Measurements from ENCODE around the gene FN1. TPM values are rescaled to one million over a fixed set of nuclear protein-coding genes. Genes with fewer than 3 reads are reported as not detected.

The FN1 gene
- polyA plus RNA-seq, 1 of the 3 experiments (the other 2 are of a cell fraction): 1,671 TPM

DNA sequence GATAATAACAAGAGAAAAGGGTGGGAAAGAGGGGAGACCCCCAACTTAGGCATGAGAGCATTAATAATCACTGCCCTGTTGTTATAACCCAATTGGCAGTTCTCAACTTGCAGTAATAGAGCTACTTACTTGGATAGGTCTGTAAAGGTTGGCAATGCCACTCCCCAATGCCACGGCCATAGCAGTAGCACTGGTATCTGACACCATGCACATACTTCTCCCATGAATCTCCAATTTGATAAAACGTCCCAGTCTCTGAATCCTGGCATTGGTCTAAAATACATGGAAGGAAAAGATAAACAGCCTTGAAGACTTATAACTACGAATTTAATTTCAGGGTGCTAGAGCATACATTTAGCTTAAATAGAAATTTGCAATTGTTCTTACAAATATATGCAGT is 16.8 kb downstream of the FN1 start:
- Histone ChIP-seq H3K79me2 (ENCODE audit: insufficient read depth) (peaks cover 94% of the 10 kb centered on the region), H2AFZ (ENCODE audit: low read depth) (no peak overlapping the region), H3K27ac (ENCODE audit: low read depth in 2 of 2, low read length in 1 of 2) (peak overlapping the region in 1 of 2 experiments; percentile 63; a peak in 2 of 4 replicates), H3K27me3 (ENCODE audit: insufficient read depth) (no peaks in the 10 kb centered on the region), H3K4me1 (ENCODE audit: control insufficient read depth in 1 of 2, insufficient read depth in 2 of 2, low read depth in 1 of 2, low read length in 1 of 2) (peaks cover 0 to 34% of the 10 kb centered on the region in 2 experiments; a peak in 2 of 4 replicates), H3K4me3 (ENCODE audit: low read depth in 2 of 2, low read length in 1 of 2) (no peak overlapping the region), H3K4me2 (peak overlapping the region; percentile 29; the same call in 1 of the 2 replicates), H3K9me2 (no peaks in the 10 kb centered on the region), H3K36me3 (replicated peaks in 1 of 2; ENCODE audit: control insufficient read depth in 1 of 2, insufficient read depth in 2 of 2, low read length in 1 of 2) (peaks cover 71 to 98% of the 10 kb centered on the region in 2 experiments), H3F3A (replicated peaks; ENCODE audit: insufficient read depth) (peaks cover 100% of the 10 kb centered on the region), H3K9ac (no peak overlapping the region), H4K20me1 (ENCODE audit: insufficient read depth) (peaks cover 83% of the 10 kb centered on the region), H3K9me3 (no peaks in the 10 kb centered on the region)
- 50% methylated on average over 3 of the region's 3 CpGs for WGBS (ENCODE audit: low lambda C conversion rate)
- TF ChIP-seq TEAD4 (IDR thresholded peaks at IDR 0.05; ENCODE audit: borderline replicate concordance, insufficient read depth): no peak
- no peak for TF ChIP-seq ELF1 (IDR thresholded peaks at IDR 0.05)
- no peak for DNase-seq
- ChIA-PET CTCF (interaction anchor here (0.9 kb wide), 1 partner anchor 19 kb away, joined by 4 read pairs; no protein-coding TSS in a partner anchor), POLR2A (no interaction called here)

DNA sequence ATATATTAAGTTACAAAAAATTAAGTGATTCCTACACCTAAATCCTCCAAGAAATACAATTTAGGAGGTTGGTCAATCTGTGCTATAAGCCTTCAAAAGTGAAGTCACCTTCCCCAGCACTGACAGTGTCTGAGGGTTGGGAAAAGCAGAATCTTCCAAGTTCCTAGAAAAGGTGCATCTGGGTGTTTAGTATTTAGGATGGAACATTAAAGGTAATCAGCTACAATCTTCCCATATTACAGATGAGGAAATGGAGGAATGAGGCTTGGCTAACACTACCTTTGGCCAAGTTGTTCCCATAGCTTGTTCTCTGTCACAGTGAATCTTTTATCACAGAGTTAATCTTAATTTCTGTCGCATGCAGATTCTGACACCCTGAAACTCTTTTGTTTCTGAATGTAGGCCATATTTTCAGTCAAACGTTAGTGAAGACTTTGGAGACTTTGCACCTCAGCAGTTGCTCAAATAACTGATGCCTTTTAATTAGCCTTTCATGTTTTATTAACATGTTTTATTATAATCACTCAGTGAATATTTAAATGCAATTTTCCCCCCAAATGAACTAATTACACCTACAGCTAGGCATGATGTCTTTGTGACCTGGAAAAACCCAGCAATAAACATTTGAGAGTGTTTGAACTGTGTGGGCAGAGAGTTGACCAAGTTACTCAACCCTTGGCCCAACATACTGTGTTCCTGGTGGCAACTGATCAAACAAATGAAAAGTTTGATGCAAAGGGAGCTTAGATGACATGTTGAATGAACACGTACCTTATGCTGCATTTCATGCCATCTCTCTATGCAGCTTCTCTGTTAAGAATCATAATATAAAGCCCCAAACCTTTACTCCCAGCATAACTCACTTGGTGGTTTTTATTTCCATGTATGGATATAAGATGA is 17.6 kb downstream of the FN1 start:
- H3K27ac ChIP-seq (ENCODE audit: low read depth in 2 of 2, low read length in 1 of 2): peak overlapping the region in 1 of 2 experiments; percentile 63; a peak in 2 of 4 replicates
- peak overlapping the region; percentile 10; the same call in 1 of the 2 replicates for H3K4me2 ChIP-seq
- WGBS (ENCODE audit: low lambda C conversion rate): 93% methylated on average over 3 of the region's 3 CpGs
- H2AFZ ChIP-seq (ENCODE audit: low read depth): no peak overlapping the region
- H4K20me1 ChIP-seq (ENCODE audit: insufficient read depth): peaks cover 83% of the 10 kb centered on the region
- POLR2A ChIA-PET: no interaction called here
- H3K4me1 ChIP-seq (ENCODE audit: control insufficient read depth in 1 of 2, insufficient read depth in 2 of 2, low read depth in 1 of 2, low read length in 1 of 2): peaks cover 0 to 36% of the 10 kb centered on the region in 2 experiments; a peak in 2 of 4 replicates
- no peaks in the 10 kb centered on the region for H3K27me3 ChIP-seq (ENCODE audit: insufficient read depth)
- peaks cover 100% of the 10 kb centered on the region for H3F3A ChIP-seq (replicated peaks; ENCODE audit: insufficient read depth)
- peaks cover 71 to 98% of the 10 kb centered on the region in 2 experiments for H3K36me3 ChIP-seq (replicated peaks in 1 of 2; ENCODE audit: control insufficient read depth in 1 of 2, insufficient read depth in 2 of 2, low read length in 1 of 2)
- CTCF ChIA-PET: interaction anchor here (0.9 kb wide), 1 partner anchor 19 kb away, joined by 4 read pairs; no protein-coding TSS in a partner anchor
- no peaks in the 10 kb centered on the region for H3K9me2 ChIP-seq
- H3K79me2 ChIP-seq (ENCODE audit: insufficient read depth): peaks cover 94% of the 10 kb centered on the region
- no peaks in the 10 kb centered on the region for H3K9me3 ChIP-seq
- no peak overlapping the region for H3K9ac ChIP-seq
- DNase-seq: no peak
- H3K4me3 ChIP-seq (ENCODE audit: low read depth in 2 of 2, low read length in 1 of 2): no peak overlapping the region
- TF ChIP-seq, protein P1, sequence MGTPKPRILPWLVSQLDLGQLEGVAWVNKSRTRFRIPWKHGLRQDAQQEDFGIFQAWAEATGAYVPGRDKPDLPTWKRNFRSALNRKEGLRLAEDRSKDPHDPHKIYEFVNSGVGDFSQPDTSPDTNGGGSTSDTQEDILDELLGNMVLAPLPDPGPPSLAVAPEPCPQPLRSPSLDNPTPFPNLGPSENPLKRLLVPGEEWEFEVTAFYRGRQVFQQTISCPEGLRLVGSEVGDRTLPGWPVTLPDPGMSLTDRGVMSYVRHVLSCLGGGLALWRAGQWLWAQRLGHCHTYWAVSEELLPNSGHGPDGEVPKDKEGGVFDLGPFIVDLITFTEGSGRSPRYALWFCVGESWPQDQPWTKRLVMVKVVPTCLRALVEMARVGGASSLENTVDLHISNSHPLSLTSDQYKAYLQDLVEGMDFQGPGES (IDR thresholded peaks at IDR 0.05; ENCODE audit: low read depth, low read length): no peak
- no peak for TF ChIP-seq CTCF (IDR thresholded peaks at IDR 0.05)
- TF ChIP-seq USF2 (IDR thresholded peaks at IDR 0.05; ENCODE audit: borderline replicate concordance, low read depth, low read length): no peak
- TF ChIP-seq YY1 (IDR thresholded peaks at IDR 0.05; ENCODE audit: low read depth): no peak
- TF ChIP-seq EZH2phosphoT487 (IDR thresholded peaks at IDR 0.05; ENCODE audit: borderline replicate concordance, low read depth): no peak
- TF ChIP-seq RXRA (IDR thresholded peaks at IDR 0.05; ENCODE audit: borderline replicate concordance, low read depth): no peak
- no peak for TF ChIP-seq SIN3A (IDR thresholded peaks at IDR 0.05; ENCODE audit: borderline replicate concordance, low read depth, low read length)
- TF ChIP-seq TCF12 (IDR thresholded peaks at IDR 0.05): no peak
- TF ChIP-seq, protein P2, sequence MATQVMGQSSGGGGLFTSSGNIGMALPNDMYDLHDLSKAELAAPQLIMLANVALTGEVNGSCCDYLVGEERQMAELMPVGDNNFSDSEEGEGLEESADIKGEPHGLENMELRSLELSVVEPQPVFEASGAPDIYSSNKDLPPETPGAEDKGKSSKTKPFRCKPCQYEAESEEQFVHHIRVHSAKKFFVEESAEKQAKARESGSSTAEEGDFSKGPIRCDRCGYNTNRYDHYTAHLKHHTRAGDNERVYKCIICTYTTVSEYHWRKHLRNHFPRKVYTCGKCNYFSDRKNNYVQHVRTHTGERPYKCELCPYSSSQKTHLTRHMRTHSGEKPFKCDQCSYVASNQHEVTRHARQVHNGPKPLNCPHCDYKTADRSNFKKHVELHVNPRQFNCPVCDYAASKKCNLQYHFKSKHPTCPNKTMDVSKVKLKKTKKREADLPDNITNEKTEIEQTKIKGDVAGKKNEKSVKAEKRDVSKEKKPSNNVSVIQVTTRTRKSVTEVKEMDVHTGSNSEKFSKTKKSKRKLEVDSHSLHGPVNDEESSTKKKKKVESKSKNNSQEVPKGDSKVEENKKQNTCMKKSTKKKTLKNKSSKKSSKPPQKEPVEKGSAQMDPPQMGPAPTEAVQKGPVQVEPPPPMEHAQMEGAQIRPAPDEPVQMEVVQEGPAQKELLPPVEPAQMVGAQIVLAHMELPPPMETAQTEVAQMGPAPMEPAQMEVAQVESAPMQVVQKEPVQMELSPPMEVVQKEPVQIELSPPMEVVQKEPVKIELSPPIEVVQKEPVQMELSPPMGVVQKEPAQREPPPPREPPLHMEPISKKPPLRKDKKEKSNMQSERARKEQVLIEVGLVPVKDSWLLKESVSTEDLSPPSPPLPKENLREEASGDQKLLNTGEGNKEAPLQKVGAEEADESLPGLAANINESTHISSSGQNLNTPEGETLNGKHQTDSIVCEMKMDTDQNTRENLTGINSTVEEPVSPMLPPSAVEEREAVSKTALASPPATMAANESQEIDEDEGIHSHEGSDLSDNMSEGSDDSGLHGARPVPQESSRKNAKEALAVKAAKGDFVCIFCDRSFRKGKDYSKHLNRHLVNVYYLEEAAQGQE (IDR thresholded peaks at IDR 0.05; ENCODE audit: low read depth, low read length): no peak
- TF ChIP-seq RCOR1 (IDR thresholded peaks at IDR 0.05; ENCODE audit: low read length): no peak
- TF ChIP-seq, protein P3, sequence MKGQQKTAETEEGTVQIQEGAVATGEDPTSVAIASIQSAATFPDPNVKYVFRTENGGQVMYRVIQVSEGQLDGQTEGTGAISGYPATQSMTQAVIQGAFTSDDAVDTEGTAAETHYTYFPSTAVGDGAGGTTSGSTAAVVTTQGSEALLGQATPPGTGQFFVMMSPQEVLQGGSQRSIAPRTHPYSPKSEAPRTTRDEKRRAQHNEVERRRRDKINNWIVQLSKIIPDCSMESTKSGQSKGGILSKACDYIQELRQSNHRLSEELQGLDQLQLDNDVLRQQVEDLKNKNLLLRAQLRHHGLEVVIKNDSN (IDR thresholded peaks at IDR 0.05; ENCODE audit: borderline replicate concordance, low read depth): no peak
- no peak for TF ChIP-seq TAF1 (IDR thresholded peaks at IDR 0.05; ENCODE audit: borderline replicate concordance, low read depth, low read length)
- TF ChIP-seq TEAD4 (IDR thresholded peaks at IDR 0.05; ENCODE audit: borderline replicate concordance, insufficient read depth): no peak
- no peak for TF ChIP-seq MXI1 (IDR thresholded peaks at IDR 0.05; ENCODE audit: low read depth, low read length)
- no peak for TF ChIP-seq FOSL2 (IDR thresholded peaks at IDR 0.05; ENCODE audit: borderline replicate concordance, low read depth)
- no peak for TF ChIP-seq ELF1 (IDR thresholded peaks at IDR 0.05)

All from SK-N-SH (cell line).